Thyroid gland (tissue), 4 donors: ENCODE measurements around the gene KCNK1.

Source experiments
- CTCF ChIP-seq, 6 experiments: fragments of 200-600 bp in 3 of 6; fragments of 450-650 bp in 3 of 6; sonication (generic) in 3 of 6; IDR thresholded peaks; one replicate each; pipeline ENCODE4 v1.5.1; 2016 to 2019; ENCODE audit warnings: antibody characterized with exemption in 6 of 6, mild to moderate bottlenecking in 2 of 6, inconsistent platforms in 1 of 6, moderate library complexity in 1 of 6
- POLR2A ChIP-seq, 2 donors: fragments of 450-650 bp; IDR thresholded peaks; one replicate each; pipeline ENCODE4 v1.6.1; 2017; ENCODE audit warnings: antibody characterized with exemption in 2 of 2, mild to moderate bottlenecking in 2 of 2, moderate library complexity in 1 of 2

DNA sequence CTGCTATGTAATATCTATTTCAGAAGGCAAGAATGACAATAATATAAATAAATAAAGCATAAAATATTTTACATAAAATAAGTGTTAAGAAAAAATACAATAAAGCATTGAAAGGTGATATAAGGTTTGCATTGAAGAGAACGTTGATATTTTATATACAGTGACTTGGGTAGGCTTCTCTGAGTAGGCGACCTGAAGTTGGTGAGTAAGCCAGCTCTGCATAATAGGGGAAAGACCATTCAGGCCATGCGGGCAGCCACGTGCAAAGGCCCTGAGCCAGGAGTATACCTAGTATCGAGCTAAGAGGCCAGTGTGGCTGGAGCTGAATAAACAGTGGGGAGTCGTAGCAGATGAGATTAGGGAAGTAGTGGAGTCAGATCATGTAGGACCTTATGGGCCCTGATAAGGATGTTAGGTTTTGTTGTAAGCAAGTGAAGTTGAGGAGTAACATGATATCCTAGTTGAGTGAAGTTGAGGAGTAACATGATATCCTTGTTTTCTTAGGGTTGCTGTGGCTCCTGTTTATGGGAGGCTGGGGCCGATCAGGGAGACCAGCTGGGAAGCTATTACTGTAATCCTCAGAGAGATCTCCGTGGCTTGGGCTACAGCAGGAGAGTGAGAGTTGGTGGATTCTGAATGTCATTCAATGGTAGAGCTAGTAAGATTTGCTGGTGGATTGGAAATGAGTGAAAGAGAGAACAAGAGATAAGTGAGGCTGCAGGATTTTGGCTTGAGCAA is 22.0 kb downstream of the KCNK1 start:
- TF ChIP-seq CTCF (IDR thresholded peaks at IDR 0.05) (no peak), POLR2A (IDR thresholded peaks at IDR 0.05) (no peak)
